IPS DF 19.7 (cell line): ENCODE data around the gene GUCA2A.
"Not testable (repeated sequence)": the region's sequence is repeated elsewhere in the genome, so short reads cannot be mapped to it uniquely, and the experiment has no call there.

Experiments
- DNase-seq: peaks from one replicate; pipeline ENCODE4 v3.0.0-alpha.2; 2013; ENCODE audit warnings: low read depth, low spot score

GUCA2A gene

GRCh38 chr1:42164551-42165420 is at the start of gene GUCA2A:
GUCA2A (minus strand) TSS chr1:42164745; CDS start chr1:42164712, 33 bp downstream.
- no peak for DNase-seq

GRCh38 chr1:42211224-42211623 is 46.7 kb upstream of the GUCA2A start:
- no peak for DNase-seq

GRCh38 chr1:42210421-42211133 is 46.0 kb upstream of the GUCA2A start:
- DNase-seq = no peak

GRCh38 chr1:42209526-42210251 is 45.1 kb upstream of the GUCA2A start:
- DNase-seq = no peak

DNA sequence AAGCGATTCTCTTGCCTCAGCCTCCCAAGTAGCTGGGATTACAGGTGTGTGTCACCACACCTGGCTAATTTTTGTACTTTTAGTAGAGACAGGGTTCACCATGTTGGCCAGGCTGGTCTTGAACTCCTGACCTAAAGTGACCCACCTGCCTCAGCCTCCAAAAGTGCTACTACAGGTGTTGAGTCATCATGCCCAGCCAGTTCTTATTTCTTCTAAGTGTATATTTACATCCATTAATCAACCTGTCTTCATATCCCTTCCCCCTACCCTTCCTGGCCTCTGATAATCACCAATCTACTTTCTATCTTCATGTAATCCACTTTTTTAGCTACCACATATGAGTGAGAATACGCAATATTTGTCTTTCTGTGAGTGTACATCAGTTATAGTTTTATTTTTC is 42.4 kb upstream of the GUCA2A start:
- DNase-seq = not testable (repeated sequence)

- no peak for DNase-seq
Observed at GRCh38 chr1:42206164-42206563, 41.6 kb upstream of the GUCA2A start.

DNA sequence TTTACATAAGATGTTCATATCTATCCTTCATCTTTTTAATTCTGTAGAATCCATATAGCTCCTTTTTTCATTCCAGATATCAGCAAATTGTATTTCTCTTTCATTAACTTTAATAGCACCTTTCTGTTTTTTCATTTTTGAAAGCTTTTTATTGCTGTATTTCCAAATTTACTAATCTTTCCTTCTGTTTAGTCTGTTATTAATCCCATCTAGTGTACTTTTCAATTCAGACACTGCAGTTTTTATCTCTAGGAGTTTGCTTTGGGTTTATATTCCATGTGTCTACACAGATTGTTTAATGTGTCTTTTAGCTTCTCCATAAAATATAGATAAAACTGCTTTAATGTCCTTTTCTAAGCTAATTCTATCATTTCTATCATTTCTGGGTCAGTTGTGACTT is 37.4 kb upstream of the GUCA2A start:
- DNase-seq = no peak

DNA sequence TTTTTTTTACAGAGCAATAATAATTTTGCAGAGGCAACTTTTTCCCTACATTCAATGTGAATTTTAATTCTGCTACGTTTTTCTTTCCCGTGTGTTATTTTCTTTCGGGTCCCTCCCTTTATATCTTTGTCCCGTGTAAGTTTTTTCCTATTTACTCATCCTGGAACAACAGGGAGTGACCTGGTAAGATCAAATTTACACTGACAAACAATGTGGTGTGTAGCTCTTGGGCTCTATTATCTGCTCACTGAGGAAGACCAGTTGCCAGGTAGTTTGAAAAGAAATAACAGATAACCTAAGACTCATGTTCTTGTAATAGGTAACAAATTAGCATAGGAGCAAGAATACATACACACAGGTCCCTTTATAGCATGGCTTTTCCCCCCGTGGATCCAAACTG is 33.7 kb upstream of the GUCA2A start:
- DNase-seq = no peak

DNA sequence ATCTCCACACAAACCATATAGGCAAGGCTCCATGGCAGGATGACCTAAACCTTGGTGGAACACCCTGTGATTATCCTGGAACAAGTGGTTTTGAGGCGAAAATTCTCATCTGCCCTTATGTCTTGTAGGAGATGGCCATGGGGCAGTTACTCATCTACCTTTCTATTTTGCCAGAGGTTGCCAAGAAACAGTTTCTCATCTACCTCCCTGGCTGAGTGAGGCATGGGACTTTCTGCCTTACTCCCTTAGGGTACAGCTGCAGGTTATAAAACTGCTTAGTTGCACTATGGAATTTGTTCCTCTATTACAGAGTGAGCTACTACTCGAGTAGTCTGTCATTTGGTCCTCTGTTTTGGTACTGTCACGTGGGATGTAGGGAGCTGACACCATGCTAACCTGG is 31.3 kb upstream of the GUCA2A start:
- no peak for DNase-seq

GRCh38 chr1:42192106-42192505 is 27.6 kb upstream of the GUCA2A start:
- no peak for DNase-seq

DNA sequence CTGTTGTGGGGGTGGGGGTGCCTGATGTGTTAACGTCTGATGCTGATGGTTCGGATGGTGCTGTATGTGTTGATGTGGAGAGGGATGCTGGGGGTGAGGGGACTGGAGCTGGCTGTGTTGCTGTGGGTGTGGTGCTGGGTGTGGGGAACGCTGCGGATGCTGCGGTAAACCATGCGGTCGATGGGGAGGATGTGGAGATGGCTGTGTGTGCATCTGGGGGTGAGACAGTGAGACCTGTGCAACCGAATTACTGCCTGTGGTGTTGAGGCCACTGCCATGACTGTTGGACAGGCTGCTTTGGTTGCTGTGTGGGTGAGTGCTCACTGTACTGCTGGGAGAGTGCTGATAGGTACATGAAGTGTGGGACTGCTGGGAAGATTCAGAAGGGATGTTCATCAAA is 26.8 kb upstream of the GUCA2A start:
- no peak for DNase-seq

- DNase-seq = no peak
Observed at GRCh38 chr1:42189931-42190853, 25.6 kb upstream of the GUCA2A start.

GRCh38 chr1:42186152-42186551 is 21.6 kb upstream of the GUCA2A start:
- no peak for DNase-seq

DNA sequence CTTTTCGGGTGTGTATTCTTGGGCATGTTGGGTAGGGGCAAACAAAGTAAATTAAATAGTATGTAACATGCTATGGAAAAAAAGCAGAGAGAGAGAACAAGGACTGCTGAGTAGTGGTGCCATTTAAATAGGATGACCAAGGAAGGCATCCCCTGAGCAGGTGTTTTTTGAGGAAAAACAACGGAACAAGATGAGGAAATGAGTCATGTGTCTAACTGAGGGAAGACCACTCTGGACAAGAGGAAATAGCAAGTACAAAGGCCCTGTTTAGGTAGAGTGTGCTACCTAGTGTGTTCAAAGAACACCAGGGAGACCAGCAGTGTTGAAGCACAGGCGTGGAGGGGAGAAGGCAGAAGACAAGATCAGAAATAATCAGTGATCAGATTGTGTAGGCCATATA is 20.1 kb upstream of the GUCA2A start:
- no peak for DNase-seq

GRCh38 chr1:42183957-42184268 is 19.4 kb upstream of the GUCA2A start:
- no peak for DNase-seq

- DNase-seq = no peak
Observed at GRCh38 chr1:42183210-42183956, 18.8 kb upstream of the GUCA2A start.

DNA sequence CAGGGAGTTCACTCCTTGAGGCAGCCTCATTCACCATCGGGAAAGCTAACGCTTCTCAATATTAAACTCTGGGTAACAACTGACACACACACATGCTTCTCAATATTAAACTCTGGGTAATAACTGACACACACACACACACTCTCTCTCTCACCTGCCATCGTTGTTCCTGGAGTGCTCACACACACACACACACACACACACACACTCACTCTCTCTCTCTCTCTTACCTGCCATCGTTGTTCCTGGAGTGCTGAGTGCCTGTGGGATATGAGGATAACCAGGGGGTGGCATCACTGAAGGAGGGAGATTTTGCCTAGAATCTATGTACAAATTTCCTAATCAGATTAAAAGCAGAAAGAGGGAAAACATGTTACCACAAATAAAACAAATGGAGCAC is 17.1 kb upstream of the GUCA2A start:
- DNase-seq = no peak

- no peak for DNase-seq
Observed at GRCh38 chr1:42179900-42180329, 15.4 kb upstream of the GUCA2A start.

- DNase-seq = no peak
Observed at GRCh38 chr1:42179275-42179674, 14.7 kb upstream of the GUCA2A start.

- DNase-seq = no peak
Observed at GRCh38 chr1:42178249-42178648, 13.7 kb upstream of the GUCA2A start.

GRCh38 chr1:42177541-42177981 is 13.0 kb upstream of the GUCA2A start:
- DNase-seq = no peak
